Stimulated activated CD8-positive, alpha-beta memory T cell treated with anti-CD3 and anti-CD28 coated beads, Interleukin-2, amount 100 ng/mL, for 48 hours (primary cell): Measurements from ENCODE around the gene NASP.

Source experiments
- DNase-seq, 2 donors: peaks; one replicate each; pipeline ENCODE4 v3.0.0-alpha.2; 2020; ENCODE audit warnings: low read depth in 2 of 2

NASP gene

GRCh38 chr1:45619149-45619921 is 35.5 kb downstream of the NASP start:
- no peak for DNase-seq

- DNase-seq = no peak
Measured at GRCh38 chr1:45620588-45621500, 37.0 kb downstream of the NASP start.

- no peak for DNase-seq
Measured at GRCh38 chr1:45621501-45621836, 37.6 kb downstream of the NASP start.

GRCh38 chr1:45621895-45622523 is 38.2 kb downstream of the NASP start:
- no peak for DNase-seq

GRCh38 chr1:45622524-45623394 is 38.9 kb downstream of the NASP start:
- DNase-seq = no peak

- DNase-seq = no peak
Measured at GRCh38 chr1:45623972-45624371, 40.1 kb downstream of the NASP start, which contains the start of gene CCDC17. Gene CCDC17 (minus strand): TSS chr1:45624054. CDS start chr1:45623909, 145 bp downstream.

GRCh38 chr1:45629035-45629434 is 45.2 kb downstream of the NASP start:
- DNase-seq = no peak

GRCh38 chr1:45630429-45630828 is 46.6 kb downstream of the NASP start:
- DNase-seq = no peak

GRCh38 chr1:45635211-45635610 is 51.4 kb downstream of the NASP start:
- DNase-seq = no peak

GRCh38 chr1:45640293-45640692 is 56.5 kb downstream of the NASP start:
- DNase-seq = no peak

GRCh38 chr1:45643321-45643720 is 59.5 kb downstream of the NASP start:
- no peak for DNase-seq

GRCh38 chr1:45643978-45644377 is 60.1 kb downstream of the NASP start:
- DNase-seq = no peak

- no peak for DNase-seq
Measured at GRCh38 chr1:45644661-45645060, 60.8 kb downstream of the NASP start.

GRCh38 chr1:45647248-45648021 is 63.6 kb downstream of the NASP start:
- DNase-seq = no peak

- DNase-seq = no peak
Measured at GRCh38 chr1:45654540-45655280, 70.9 kb downstream of the NASP start.

- DNase-seq = no peak
Measured at GRCh38 chr1:45656573-45657226, 72.9 kb downstream of the NASP start.

GRCh38 chr1:45658171-45658570 is 74.3 kb downstream of the NASP start:
- no peak for DNase-seq

- no peak for DNase-seq
Measured at GRCh38 chr1:45659222-45659621, 75.4 kb downstream of the NASP start.

GRCh38 chr1:45660336-45660735 is 76.5 kb downstream of the NASP start:
- no peak for DNase-seq
